B cell (primary cell): Measurements from ENCODE around the gene TMEM234. TPM values are rescaled to one million over a fixed set of nuclear protein-coding genes. Genes with fewer than 3 reads are reported as not detected.

ENCODE experiments used
- ATAC-seq: fragments of 200-7000 bp; cut with Tn5 transposase; one replicate; pipeline ENCODE4 v1.10.0; 2021; ENCODE audit warnings: low read depth, mild to moderate bottlenecking, moderate number of reproducible peaks, moderate library complexity
- CTCF ChIA-PET: fragments of 350-600 bp; sonication (Branson Sonifier 250); formaldehyde crosslinking; loops from one replicate; lab custom pipeline; 2021; ENCODE audit warnings: antibody characterized with exemption, inconsistent platforms; lab: Charles Lee
- POLR2A ChIA-PET: fragments of 350-600 bp; sonication (Branson Sonifier 250); formaldehyde crosslinking; loops from one replicate; lab custom pipeline; 2021; ENCODE audit warnings: antibody characterized with exemption; lab: Charles Lee
- DNase-seq: peaks from one replicate; pipeline ENCODE4 v3.0.0; 2013
- H2AFZ ChIP-seq: 2 replicates; pipeline ENCODE4 v1.6.1; 2012; ENCODE audit warnings: mild to moderate bottlenecking, low read depth, low read length; ENCODE audit not compliant: insufficient read depth, poor library complexity, severe bottlenecking
- H3K27ac ChIP-seq, 2 donors: 1 replicate in 1 of 2; 2 replicates in 1 of 2; pipeline ENCODE4 v1.5.1; 2012 to 2013; ENCODE audit warnings: low read length in 2 of 2, mild to moderate bottlenecking in 2 of 2, moderate library complexity in 1 of 2
- H3K27me3 ChIP-seq, 4 experiments: fragments of 200-600 bp in 1 of 4; sonication (generic) in 1 of 4; replicated peaks in 1 of 4; 1 replicate in 2 of 4; 2 replicates in 2 of 4; pipeline versions ENCODE4 v1.6.1 to v1.7.0; 2013 to 2016; ENCODE audit warnings: low read length in 3 of 4, mild to moderate bottlenecking in 2 of 4, mixed read lengths in 1 of 4, moderate library complexity in 1 of 4; ENCODE audit not compliant: insufficient read depth in 4 of 4, control insufficient read depth in 3 of 4; ENCODE audit errors: control extremely low read depth in 1 of 4
- H3K36me3 ChIP-seq, 2 experiments: replicated peaks in 1 of 2; 1 replicate in 1 of 2; 2 replicates in 1 of 2; pipeline versions ENCODE4 v1.6.1 to v1.7.1; 2013; ENCODE audit warnings: low read length in 1 of 2; ENCODE audit not compliant: insufficient read depth in 2 of 2, control insufficient read depth in 1 of 2; ENCODE audit errors: control extremely low read depth in 1 of 2, extremely low read depth in 1 of 2
- H3K4me1 ChIP-seq, 2 donors: fragments of 200-600 bp in 1 of 2; sonication (generic) in 1 of 2; 1 replicate in 1 of 2; 2 replicates in 1 of 2; pipeline versions ENCODE4 v1.5.1 to v1.6.1; 2013 to 2017; ENCODE audit warnings: low read length in 2 of 2; ENCODE audit not compliant: control insufficient read depth in 2 of 2, insufficient read depth in 2 of 2
- H3K4me2 ChIP-seq: replicated peaks from 2 replicates; pipeline ENCODE3; 2012; ENCODE audit warnings: mild to moderate bottlenecking, low read depth, low read length; ENCODE audit not compliant: poor library complexity, severe bottlenecking
- H3K4me3 ChIP-seq, 5 experiments: fragments of 200-600 bp in 1 of 5; sonication (generic) in 1 of 5; 1 replicate in 3 of 5; 2 replicates in 2 of 5; pipeline versions ENCODE4 v1.5.1 to v1.7.0; 2011 to 2016; ENCODE audit warnings: low read length in 4 of 5, mild to moderate bottlenecking in 4 of 5, low read depth in 2 of 5, control low read depth in 1 of 5, moderate library complexity in 1 of 5; ENCODE audit not compliant: insufficient read depth in 1 of 5; ENCODE audit errors: control extremely low read depth in 1 of 5, extremely low read depth in 1 of 5
- H3K79me2 ChIP-seq: fragments of 200-600 bp; sonication (generic); one replicate; pipeline ENCODE4 v1.6.0; 2016; ENCODE audit warnings: low read length; ENCODE audit not compliant: control insufficient read depth, insufficient read depth
- H3K9ac ChIP-seq: fragments of 200-600 bp; sonication (generic); 2 replicates; pipeline ENCODE4 v1.6.1; 2017; ENCODE audit warnings: mild to moderate bottlenecking, low read length, moderate library complexity
- H3K9me3 ChIP-seq, 3 donors: one replicate each; pipeline versions ENCODE4 v1.6.1 to v1.7.1; 2013; ENCODE audit warnings: low read length in 2 of 3; ENCODE audit not compliant: control insufficient read depth in 2 of 3, insufficient read depth in 1 of 3; ENCODE audit errors: control extremely low read depth in 1 of 3
- H4K20me1 ChIP-seq: 2 replicates; pipeline ENCODE4 v1.6.0; 2012; ENCODE audit warnings: mild to moderate bottlenecking, low read length; ENCODE audit not compliant: insufficient read depth, control insufficient read depth, poor library complexity, severe bottlenecking
- H3K27ac Mint-ChIP-seq: one replicate; pipeline ENCODE4 v1.8.0; 2021; ENCODE audit warnings: mixed read lengths
- H3K27me3 Mint-ChIP-seq: one replicate; pipeline ENCODE4 v1.8.0; 2021; ENCODE audit warnings: mixed read lengths
- H3K4me1 Mint-ChIP-seq: one replicate; pipeline ENCODE4 v1.8.0; 2021; ENCODE audit warnings: mixed read lengths
- H3K4me3 Mint-ChIP-seq: one replicate; pipeline ENCODE4 v1.8.0; 2021; ENCODE audit warnings: mixed read lengths
- H3K9me3 Mint-ChIP-seq: one replicate; pipeline ENCODE4 v1.8.0; 2022; ENCODE audit warnings: mixed read lengths; ENCODE audit not compliant: insufficient read depth
- EZH2 ChIP-seq: IDR thresholded peaks from 2 replicates; pipeline ENCODE4 v1.6.1; 2012; ENCODE audit warnings: borderline replicate concordance, low read depth, mild to moderate bottlenecking, moderate library complexity, low read length; ENCODE audit not compliant: insufficient read depth, poor library complexity, severe bottlenecking
- WGBS: methylation state at CpG from one replicate; pipeline ENCODE4 v1.1.5; 2013; ENCODE audit warnings: missing lambda C conversion rate; ENCODE audit not compliant: insufficient coverage; 5-methylcytosine and 5-hydroxymethylcytosine counted together
- intact Hi-C: fragments of 100-400 bp; cut with micrococcal nuclease; formaldehyde crosslinking; loops from one replicate; pipeline ENCODE4 v1.10.0; 2022
- polyA plus RNA-seq: library from polyadenylated mRNA; depleted of rRNA; stranded (reverse); fragments of >200 nt; gene quantifications from 2 replicates; pipeline ENCODE4 v1.2.3, GENCODE V29; 2012
- total RNA-seq, 2 donors: library from RNA; stranded (reverse); fragments of 120-200 nt in 1 of 2; gene quantifications; 1 replicate in 1 of 2; 2 replicates in 1 of 2; pipeline versions ENCODE4 v1.2.3 to v1.2.4, GENCODE V29; 2013 to 2022
- TF ChIP-seq, protein P1 (sequence below): fragments of 200-600 bp; IDR thresholded peaks from one replicate; pipeline ENCODE4 v1.8.0; 2022; ENCODE audit warnings: antibody characterized with exemption, mild to moderate bottlenecking

TMEM234 gene
- total and polyA plus RNA-seq, 2 donors (not counting 1 experiment from before 2014, with no cell fraction given) = 22.0 to 60.8 TPM

DNA sequence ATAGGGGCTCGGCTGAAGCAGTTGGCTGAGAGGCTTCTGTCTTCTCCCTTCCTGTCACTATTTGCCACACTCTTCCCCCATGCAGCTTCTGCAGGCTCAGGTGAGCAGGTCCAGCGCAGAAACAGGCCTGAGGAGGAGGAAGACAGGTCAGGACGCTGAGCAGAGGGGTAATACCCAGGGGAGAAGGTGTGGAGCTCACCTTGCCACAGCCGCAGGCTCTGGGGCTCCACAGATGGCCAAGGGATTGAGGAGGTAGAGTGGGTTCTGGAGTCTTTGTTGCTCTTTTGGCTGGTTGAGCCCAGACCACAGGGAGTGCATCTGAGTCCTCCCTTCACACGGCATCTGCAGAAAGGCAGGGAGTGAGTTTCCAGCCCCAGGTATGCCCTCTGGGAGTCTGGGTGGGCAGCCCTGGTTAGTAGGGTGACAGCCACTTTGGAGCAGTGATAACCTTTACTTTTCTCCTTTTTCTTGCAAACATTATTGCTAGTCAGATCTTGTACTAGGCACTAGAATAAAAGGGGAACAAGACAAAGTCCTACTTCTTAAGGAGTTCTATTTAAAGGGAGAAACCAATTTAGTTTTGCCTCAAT lies 9.8 kb upstream of the TMEM234 start:
- intact Hi-C loops = no loop called here
- H3K27me3 ChIP-seq = no peaks in the 10 kb centered on the region
- no peaks in the 10 kb centered on the region for H4K20me1 ChIP-seq
- CTCF ChIA-PET = interaction anchor here (1.4 kb wide), 1 partner anchor 86 kb away, joined by 3 read pairs; no protein-coding TSS in a partner anchor
- no peak overlapping the region for H3K4me2 ChIP-seq
- WGBS = 94% methylated on average over 3 of the region's 5 CpGs
- no peaks in the 10 kb centered on the region for H3K9me3 ChIP-seq
- Mint-ChIP-seq H3K27ac (no peak overlapping the region), H3K27me3 (no peaks in the 10 kb centered on the region), H3K4me3 (no peak overlapping the region), H3K4me1 (peaks cover 1% of the 10 kb centered on the region), H3K9me3 (no peaks in the 10 kb centered on the region)
- H2AFZ ChIP-seq = no peak overlapping the region
- TF ChIP-seq EZH2 = no peak
- TF ChIP-seq, protein P1, sequence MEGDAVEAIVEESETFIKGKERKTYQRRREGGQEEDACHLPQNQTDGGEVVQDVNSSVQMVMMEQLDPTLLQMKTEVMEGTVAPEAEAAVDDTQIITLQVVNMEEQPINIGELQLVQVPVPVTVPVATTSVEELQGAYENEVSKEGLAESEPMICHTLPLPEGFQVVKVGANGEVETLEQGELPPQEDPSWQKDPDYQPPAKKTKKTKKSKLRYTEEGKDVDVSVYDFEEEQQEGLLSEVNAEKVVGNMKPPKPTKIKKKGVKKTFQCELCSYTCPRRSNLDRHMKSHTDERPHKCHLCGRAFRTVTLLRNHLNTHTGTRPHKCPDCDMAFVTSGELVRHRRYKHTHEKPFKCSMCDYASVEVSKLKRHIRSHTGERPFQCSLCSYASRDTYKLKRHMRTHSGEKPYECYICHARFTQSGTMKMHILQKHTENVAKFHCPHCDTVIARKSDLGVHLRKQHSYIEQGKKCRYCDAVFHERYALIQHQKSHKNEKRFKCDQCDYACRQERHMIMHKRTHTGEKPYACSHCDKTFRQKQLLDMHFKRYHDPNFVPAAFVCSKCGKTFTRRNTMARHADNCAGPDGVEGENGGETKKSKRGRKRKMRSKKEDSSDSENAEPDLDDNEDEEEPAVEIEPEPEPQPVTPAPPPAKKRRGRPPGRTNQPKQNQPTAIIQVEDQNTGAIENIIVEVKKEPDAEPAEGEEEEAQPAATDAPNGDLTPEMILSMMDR = no peak
- H3K4me3 ChIP-seq = no peak overlapping the region
- DNase-seq (no peak), ATAC-seq (no peak)
- no peaks in the 10 kb centered on the region for H3K4me1 ChIP-seq
- POLR2A ChIA-PET = interaction anchor here (0.6 kb wide), 1 partner anchor 207 kb away, joined by 5 read pairs; no protein-coding TSS in a partner anchor
- no peaks in the 10 kb centered on the region for H3K79me2 ChIP-seq
- H3K9ac ChIP-seq = no peak overlapping the region
- no peak overlapping the region for H3K27ac ChIP-seq
- peaks cover 9 to 47% of the 10 kb centered on the region in 2 experiments for H3K36me3 ChIP-seq

DNA sequence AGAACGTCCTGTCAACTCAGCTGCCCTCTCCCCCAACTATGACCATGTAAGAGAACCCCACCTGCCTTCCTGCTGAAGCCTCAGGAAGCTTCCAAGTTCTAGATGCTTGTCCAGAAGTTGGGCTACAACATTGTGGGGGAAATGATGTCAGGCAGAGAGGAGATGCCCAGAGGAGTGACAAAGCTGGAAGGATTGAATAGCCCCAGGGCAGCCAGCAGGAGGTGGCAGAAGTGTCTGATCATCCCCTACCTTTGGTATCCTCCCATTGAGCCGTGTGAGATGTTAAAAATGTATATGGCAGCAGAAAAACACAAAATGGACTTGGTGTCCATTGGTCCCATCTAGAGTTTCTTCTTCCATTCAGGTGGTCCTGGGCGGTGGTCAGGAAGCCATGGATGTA lies 6.6 kb upstream of the TMEM234 start:
- intact Hi-C loops = no loop called here
- Mint-ChIP-seq H3K4me3 (no peak overlapping the region), H3K9me3 (no peaks in the 10 kb centered on the region), H3K27me3 (no peaks in the 10 kb centered on the region), H3K27ac (no peak overlapping the region), H3K4me1 (peaks cover 8% of the 10 kb centered on the region)
- TF ChIP-seq, protein P1 = no peak
- no peak for TF ChIP-seq EZH2
- DNase-seq (no peak), ATAC-seq (no peak)
- Histone ChIP-seq H3K9ac (no peak overlapping the region), H3K4me2 (no peak overlapping the region), H3K4me3 (no peak overlapping the region), H3K27me3 (no peaks in the 10 kb centered on the region), H2AFZ (no peak overlapping the region), H3K27ac (no peak overlapping the region), H4K20me1 (peaks cover 5% of the 10 kb centered on the region), H3K79me2 (peaks cover 12% of the 10 kb centered on the region), H3K4me1 (peaks cover 2 to 3% of the 10 kb centered on the region in 2 donors), H3K36me3 (peaks cover 6 to 68% of the 10 kb centered on the region in 2 experiments), H3K9me3 (no peaks in the 10 kb centered on the region)
- ChIA-PET POLR2A (interaction anchor here (0.6 kb wide), 1 partner anchor 121 kb away, joined by 7 read pairs; no protein-coding TSS in a partner anchor), CTCF (interaction anchor here (0.5 to 3.9 kb wide), 5 partner anchors 13 to 142 kb away, joined by 3 to 14 read pairs (median 5); partner anchors contain the start of gene HDAC1)
- 100% methylated on average over 1 of the region's 3 CpGs for WGBS
